Endodermal cell (in vitro differentiated cells): ENCODE measurements around the gene ARHGAP26. TPM values are rescaled to one million over a fixed set of nuclear protein-coding genes. Genes with fewer than 3 reads are reported as not detected.

Experiments
- DNase-seq: peaks from one replicate; pipeline ENCODE4 v3.0.0-alpha.2; 2017
- H3K27ac ChIP-seq: 2 replicates; pipeline ENCODE4 v1.5.1; 2013; ENCODE audit warnings: mild to moderate bottlenecking, low read depth, low read length, moderate library complexity
- H3K27me3 ChIP-seq: 2 replicates; pipeline ENCODE4 v1.6.1; 2013; ENCODE audit warnings: mild to moderate bottlenecking, low read length, moderate library complexity; ENCODE audit not compliant: insufficient read depth, control insufficient read depth, poor library complexity, severe bottlenecking
- H3K36me3 ChIP-seq: 2 replicates; pipeline ENCODE4 v1.7.0; 2013; ENCODE audit warnings: mild to moderate bottlenecking, low read length, moderate library complexity; ENCODE audit not compliant: control insufficient read depth, insufficient read depth
- H3K4me1 ChIP-seq: one replicate; pipeline ENCODE4 v1.7.0; 2013; ENCODE audit warnings: low read length; ENCODE audit not compliant: control insufficient read depth, insufficient read depth
- H3K4me3 ChIP-seq: 2 replicates; pipeline ENCODE4 v1.5.1; 2013; ENCODE audit warnings: mild to moderate bottlenecking, low read length, moderate library complexity
- H3K9ac ChIP-seq: 2 replicates; pipeline ENCODE4 v1.6.1; 2013; ENCODE audit warnings: mild to moderate bottlenecking, low read length, moderate library complexity; ENCODE audit not compliant: poor library complexity, severe bottlenecking; ENCODE audit errors: extremely low read depth
- H3K9me3 ChIP-seq: 2 replicates; pipeline ENCODE4 v1.6.1; 2013; ENCODE audit warnings: mild to moderate bottlenecking, low read length, moderate library complexity; ENCODE audit not compliant: control insufficient read depth
- H3K27ac Mint-ChIP-seq: 2 replicates; pipeline ENCODE4 v1.8.0; 2020; ENCODE audit warnings: mixed read lengths
- H3K27me3 Mint-ChIP-seq: 2 replicates; pipeline ENCODE4 v1.8.0; 2021; ENCODE audit warnings: mild to moderate bottlenecking, mixed read lengths; ENCODE audit not compliant: insufficient read depth
- H3K36me3 Mint-ChIP-seq: 2 replicates; pipeline ENCODE4 v1.8.0; 2020; ENCODE audit warnings: low read depth, mixed read lengths
- H3K4me1 Mint-ChIP-seq: 2 replicates; pipeline ENCODE4 v1.8.0; 2020; ENCODE audit warnings: mixed read lengths
- H3K4me3 Mint-ChIP-seq: 2 replicates; pipeline ENCODE4 v1.8.0; 2020; ENCODE audit warnings: mild to moderate bottlenecking, moderate library complexity, mixed read lengths
- H3K9me3 Mint-ChIP-seq: 2 replicates; pipeline ENCODE4 v1.8.0; 2020; ENCODE audit warnings: mild to moderate bottlenecking, mixed read lengths
- WGBS, 2 experiments: methylation state at CpG; one replicate each; pipeline versions ENCODE4 v1.1.5 to v1.1.7; 2013; ENCODE audit warnings: missing lambda C conversion rate in 2 of 2, mixed read lengths in 1 of 2; ENCODE audit not compliant: insufficient coverage in 1 of 2, insufficient read length in 1 of 2; 5-methylcytosine and 5-hydroxymethylcytosine counted together
- total RNA-seq, 2 donors: library from RNA; stranded (reverse); fragmentation: NEBNext Ultra II Directional in 1 of 2; extraction: Animal tissue kit (Norgen Biotek cat#: 25700) in 1 of 2; gene quantifications; 2 replicates in 1 of 2; 3 replicates in 1 of 2; pipeline ENCODE4 v1.2.1, GENCODE V29; 2021
- TF ChIP-seq, protein P1 (sequence below): fragments of 200-600 bp; sonication (generic); conservative IDR thresholded peaks from 2 replicates; pipeline ENCODE4 v1.5.0; 2021; ENCODE audit warnings: antibody characterized with exemption, mild to moderate bottlenecking

Gene ARHGAP26
- total RNA-seq, 2 donors from 2014 or later: 49.2 to 60.5 TPM

DNA sequence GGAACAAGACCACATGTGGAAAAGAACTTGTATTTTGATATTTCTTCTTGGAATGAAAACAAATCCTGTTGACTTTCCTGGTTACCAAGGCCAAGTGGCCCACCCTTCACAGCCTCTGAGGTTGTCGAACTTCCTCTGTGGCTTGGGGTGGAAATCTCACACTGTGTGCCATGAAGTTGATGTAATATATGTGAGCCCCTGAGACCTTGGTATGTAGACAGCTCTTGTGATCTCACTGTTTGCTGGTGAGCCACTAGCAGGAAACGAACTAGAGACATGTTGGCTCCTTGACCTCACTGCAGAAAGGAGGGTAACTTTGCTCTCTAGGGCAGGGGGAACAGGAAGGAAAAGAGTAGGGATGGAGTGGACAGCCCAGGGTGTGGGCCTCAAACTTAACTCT lies 159.4 kb downstream of the ARHGAP26 start:
- 96% methylated on average over 2 of the region's 2 CpGs; no CpG with 5 or more reads in 1 of the 2 experiments for WGBS, 2 experiments
- Mint-ChIP-seq H3K4me1 (peaks cover 13% of the 10 kb centered on the region), H3K27ac (no peak overlapping the region), H3K4me3 (no peak overlapping the region), H3K36me3 (peaks cover 24% of the 10 kb centered on the region), H3K9me3 (no peaks in the 10 kb centered on the region), H3K27me3 (no peaks in the 10 kb centered on the region)
- Histone ChIP-seq H3K9ac (no peak overlapping the region), H3K36me3 (no peaks in the 10 kb centered on the region), H3K27me3 (no peaks in the 10 kb centered on the region), H3K4me1 (no peaks in the 10 kb centered on the region), H3K27ac (no peak overlapping the region), H3K4me3 (no peak overlapping the region), H3K9me3 (no peaks in the 10 kb centered on the region)
- TF ChIP-seq, protein P1, sequence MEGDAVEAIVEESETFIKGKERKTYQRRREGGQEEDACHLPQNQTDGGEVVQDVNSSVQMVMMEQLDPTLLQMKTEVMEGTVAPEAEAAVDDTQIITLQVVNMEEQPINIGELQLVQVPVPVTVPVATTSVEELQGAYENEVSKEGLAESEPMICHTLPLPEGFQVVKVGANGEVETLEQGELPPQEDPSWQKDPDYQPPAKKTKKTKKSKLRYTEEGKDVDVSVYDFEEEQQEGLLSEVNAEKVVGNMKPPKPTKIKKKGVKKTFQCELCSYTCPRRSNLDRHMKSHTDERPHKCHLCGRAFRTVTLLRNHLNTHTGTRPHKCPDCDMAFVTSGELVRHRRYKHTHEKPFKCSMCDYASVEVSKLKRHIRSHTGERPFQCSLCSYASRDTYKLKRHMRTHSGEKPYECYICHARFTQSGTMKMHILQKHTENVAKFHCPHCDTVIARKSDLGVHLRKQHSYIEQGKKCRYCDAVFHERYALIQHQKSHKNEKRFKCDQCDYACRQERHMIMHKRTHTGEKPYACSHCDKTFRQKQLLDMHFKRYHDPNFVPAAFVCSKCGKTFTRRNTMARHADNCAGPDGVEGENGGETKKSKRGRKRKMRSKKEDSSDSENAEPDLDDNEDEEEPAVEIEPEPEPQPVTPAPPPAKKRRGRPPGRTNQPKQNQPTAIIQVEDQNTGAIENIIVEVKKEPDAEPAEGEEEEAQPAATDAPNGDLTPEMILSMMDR: no peak
- no peak for DNase-seq

DNA sequence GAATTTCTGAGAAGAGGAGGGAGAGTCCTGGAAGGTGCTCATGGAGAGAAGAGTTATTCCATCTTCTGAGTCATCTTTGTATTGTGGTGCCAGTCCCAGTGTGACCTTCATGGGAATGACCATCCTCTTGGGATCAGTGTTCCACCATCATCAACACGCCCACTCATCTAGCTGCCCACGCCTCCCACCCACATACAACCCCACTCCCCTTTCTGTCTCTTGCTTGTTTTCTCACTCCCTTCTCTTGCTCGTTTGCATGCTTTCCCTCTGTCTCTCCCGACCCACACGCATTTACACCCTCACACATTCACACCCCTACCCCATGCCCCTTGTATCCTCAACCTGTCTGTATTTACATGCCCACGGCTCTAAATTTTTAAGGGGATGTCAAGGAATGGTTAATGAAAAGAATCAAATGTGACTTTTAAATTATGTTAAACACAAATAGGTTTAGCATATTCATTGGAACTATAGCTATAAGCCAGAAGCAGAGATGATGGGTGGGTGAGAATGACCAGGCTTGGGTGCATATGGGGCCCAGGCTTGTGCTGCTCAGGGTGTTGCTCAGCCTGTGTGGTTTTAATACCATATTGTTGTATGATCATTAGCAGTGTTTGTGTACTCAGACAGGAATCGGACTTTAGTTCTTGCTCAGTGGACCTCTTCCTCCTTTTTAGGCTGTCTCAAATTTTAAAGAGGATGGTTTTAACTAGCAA lies 160.4 kb downstream of the ARHGAP26 start:
- H3K9me3 Mint-ChIP-seq: no peaks in the 10 kb centered on the region
- no peak overlapping the region for H3K4me3 Mint-ChIP-seq
- H3K27me3 Mint-ChIP-seq: no peaks in the 10 kb centered on the region
- H3K27ac Mint-ChIP-seq: no peak overlapping the region
- H3K4me1 ChIP-seq: no peaks in the 10 kb centered on the region
- TF ChIP-seq, protein P1: no peak
- no peaks in the 10 kb centered on the region for H3K36me3 ChIP-seq
- H3K36me3 Mint-ChIP-seq: peaks cover 16% of the 10 kb centered on the region
- H3K9me3 ChIP-seq: no peaks in the 10 kb centered on the region
- DNase-seq: no peak
- 89 to 96% methylated on average over 4 to 7 of the region's 7 CpGs for WGBS, 2 experiments
- peaks cover 9% of the 10 kb centered on the region for H3K4me1 Mint-ChIP-seq
- H3K9ac ChIP-seq: no peak overlapping the region
- no peak overlapping the region for H3K27ac ChIP-seq
- H3K4me3 ChIP-seq: no peak overlapping the region
- H3K27me3 ChIP-seq: no peaks in the 10 kb centered on the region

DNA sequence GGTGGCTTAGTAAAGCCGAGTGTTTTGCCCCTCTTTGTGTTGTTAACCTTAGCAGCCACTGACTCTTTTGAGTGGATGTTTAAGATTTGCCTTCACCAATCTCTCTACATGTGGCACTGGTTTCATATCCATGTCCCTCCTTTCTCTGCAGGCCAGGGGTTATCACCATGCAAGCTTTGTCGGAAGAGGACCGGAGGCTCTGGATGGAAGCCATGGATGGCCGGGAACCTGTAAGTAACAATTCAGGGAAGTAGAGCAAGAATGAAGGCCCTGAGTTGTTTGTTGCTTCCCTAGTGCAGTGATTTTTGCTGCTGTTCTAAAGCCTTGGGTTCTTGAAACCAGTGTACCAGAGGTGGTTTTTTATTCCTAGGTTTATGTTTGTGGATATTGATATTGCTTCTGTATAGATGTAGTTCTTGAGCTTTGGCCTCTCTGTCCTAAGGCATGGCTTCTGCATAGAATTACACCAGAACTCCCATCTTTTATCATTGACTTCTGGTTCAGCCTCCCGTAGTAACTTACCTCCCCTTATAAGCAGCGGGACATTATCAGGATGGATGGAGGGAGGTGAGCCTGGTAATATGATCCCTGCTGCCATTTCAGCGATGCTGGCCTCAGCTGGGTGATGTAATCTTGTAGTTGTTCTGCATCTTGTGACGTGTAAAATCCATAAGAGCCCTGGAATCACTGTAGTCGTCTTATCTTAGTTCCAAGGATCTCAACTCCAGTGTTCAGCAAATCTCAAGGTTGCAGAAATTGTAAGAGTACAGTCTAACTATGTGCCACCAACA lies 161.9 kb downstream of the ARHGAP26 start:
- no peak for DNase-seq
- Mint-ChIP-seq H3K4me1 (no peaks in the 10 kb centered on the region), H3K4me3 (no peak overlapping the region), H3K27me3 (no peaks in the 10 kb centered on the region), H3K27ac (no peak overlapping the region), H3K36me3 (peaks cover 16% of the 10 kb centered on the region), H3K9me3 (no peaks in the 10 kb centered on the region)
- TF ChIP-seq, protein P1: no peak
- H3K36me3 ChIP-seq: no peaks in the 10 kb centered on the region
- no peak overlapping the region for H3K27ac ChIP-seq
- 87 to 92% methylated on average over 6 to 9 of the region's 9 CpGs for WGBS, 2 experiments
- no peak overlapping the region for H3K9ac ChIP-seq
- no peaks in the 10 kb centered on the region for H3K27me3 ChIP-seq
- H3K9me3 ChIP-seq: no peaks in the 10 kb centered on the region
- H3K4me3 ChIP-seq: no peak overlapping the region
- no peaks in the 10 kb centered on the region for H3K4me1 ChIP-seq
